HG03139 (cell line): ENCODE measurements around the gene HMG20A.

Experiments
- ATAC-seq: cut with Tn5 transposase; IDR thresholded peaks from one replicate; pipeline ENCODE4 v1.9.1; 2021; ENCODE audit not compliant: unreplicated experiment

Gene HMG20A

DNA sequence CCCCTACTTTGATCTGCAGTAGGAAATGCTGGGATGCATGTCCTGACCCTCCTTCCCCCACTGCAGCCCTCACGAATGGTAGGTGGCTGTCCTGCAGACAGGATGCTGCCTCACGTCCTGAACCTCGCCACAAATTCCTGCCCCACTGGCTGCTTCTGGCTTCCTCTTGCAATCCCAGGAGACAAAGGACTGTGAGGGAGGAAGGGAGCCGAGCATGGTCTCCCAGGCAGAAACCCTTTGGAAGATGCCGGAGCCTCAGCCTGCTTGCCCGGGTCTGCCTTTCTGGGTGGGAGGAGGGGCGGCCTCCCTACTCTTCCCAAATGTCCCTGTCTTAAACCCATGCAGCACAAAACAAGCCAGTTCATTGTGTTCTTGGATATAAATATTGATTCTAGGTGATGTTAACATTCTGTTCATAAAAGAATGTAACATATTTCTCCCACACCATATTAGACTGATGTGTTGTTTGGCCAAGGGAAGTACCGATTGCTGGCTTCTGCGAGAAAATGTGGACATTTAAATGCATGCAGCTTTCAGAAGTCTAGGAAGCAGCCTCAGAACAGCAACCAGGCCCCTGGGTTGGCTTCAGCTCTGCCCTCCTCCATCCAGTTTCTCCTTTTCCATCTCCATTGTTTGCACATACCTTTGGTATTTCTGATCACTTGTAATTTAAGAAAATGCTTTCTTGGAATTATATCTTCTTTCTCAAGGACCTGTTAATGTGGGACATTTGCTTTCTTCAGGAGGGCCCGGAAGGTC is 75.3 kb downstream of the HMG20A start:
- ATAC-seq: no peak

- no peak for ATAC-seq
Observed at GRCh38 chr15:77496715-77497109, 76.0 kb downstream of the HMG20A start.

DNA sequence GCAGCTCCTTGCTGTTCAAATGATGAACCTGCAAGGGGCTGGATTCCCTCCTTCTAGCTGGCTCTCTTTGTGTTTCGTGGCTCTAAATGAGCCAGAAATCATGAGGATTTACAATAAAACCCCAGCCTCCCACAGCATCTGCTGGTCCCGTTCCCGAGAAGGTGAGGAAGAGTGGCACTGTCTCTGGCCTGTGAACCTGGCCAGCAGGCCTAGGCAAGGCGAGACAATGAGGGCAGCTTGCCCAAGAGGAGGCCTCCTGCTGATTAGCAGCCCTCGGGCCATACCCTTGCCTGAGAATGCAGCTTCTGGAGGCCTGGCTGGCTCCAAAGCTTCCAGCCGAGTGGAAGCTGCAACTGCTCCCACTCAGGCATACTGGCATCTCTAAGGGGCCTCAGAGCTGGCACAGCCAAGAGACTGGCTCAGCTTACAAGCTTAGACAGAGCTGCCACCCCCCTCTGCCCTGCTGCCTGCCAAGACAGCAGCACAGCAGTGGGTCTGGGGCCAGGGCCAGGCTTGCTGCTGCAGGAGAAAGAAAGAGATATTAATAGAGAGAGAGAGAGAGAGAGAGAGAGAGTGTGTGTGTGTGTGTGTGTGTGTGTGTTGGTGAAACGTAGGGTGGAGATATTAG is 76.5 kb downstream of the HMG20A start:
- no peak for ATAC-seq

GRCh38 chr15:77497942-77498361 is 77.3 kb downstream of the HMG20A start:
- ATAC-seq: no peak

DNA sequence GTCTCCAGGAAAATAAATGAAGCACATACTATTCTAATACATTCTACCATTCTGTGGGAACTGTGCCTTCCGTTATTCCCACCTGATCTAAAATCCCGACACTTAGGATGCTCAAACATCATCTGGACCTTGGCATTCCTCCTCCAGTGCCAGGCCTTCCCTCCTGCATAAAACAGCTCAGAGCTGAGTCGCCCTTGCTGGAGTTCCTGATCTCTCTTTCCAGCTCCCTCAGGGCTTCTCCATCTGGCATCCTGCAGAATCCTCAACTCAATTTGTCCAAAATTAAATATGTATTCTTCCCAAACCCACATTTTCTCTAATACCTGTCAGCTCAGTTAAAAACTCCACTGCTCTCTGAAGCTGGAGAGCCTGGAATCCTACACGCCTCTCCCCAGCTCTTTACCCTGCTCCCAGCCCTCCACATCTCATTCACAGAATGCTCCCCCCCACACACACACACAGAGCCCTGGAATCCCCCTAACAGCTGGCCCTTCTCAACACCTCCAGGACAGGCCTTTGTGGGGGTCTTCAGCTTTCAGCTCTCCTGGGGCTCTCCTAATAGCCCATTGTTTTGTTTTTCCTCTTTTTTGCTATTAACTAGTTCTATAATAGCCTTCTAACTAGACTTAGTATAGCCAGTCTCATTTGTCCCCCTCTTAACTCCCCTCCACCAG is 78.5 kb downstream of the HMG20A start:
- ATAC-seq: no peak

DNA sequence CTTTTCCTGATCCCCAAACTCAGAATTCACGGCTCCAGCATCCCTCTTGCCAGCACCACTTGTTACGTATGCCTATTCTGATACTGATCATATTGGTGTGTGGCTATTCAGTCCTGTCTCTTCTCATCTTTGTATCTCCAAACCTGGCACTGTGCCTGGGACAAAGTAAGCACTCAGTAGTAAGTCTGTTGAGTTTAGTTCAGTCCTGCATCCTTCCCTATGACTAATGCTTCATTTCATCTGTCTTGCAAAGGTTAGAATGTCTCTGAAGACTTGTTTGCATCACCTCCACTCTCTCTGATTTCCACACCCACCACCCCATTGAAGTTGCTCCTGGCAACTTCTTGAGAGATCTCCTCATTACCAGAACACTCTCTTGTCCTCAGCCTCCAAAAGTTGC is 80.3 kb downstream of the HMG20A start:
- no peak for ATAC-seq

GRCh38 chr15:77502379-77503095 is 81.8 kb downstream of the HMG20A start:
- no peak for ATAC-seq

DNA sequence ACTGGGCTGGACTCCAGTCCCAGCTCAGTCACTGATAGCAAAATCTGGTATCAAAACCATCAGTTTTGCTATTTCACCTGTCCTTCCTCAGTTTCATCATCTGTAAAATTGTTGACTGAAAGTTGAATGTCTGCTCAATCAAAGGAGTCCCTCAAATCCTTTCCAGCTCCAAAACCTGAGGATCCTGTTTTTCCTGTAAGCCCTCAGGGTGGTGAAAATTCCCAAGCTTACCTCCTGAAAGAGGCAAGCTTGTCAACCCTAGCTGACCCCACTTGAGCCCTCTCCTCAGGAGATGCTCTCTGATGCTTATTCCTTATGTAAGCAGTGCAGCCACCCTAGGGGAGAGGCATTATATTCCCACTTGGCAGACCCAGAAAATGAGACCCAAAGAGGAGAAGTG is 82.6 kb downstream of the HMG20A start:
- ATAC-seq: no peak

GRCh38 chr15:77503764-77504163 is 83.1 kb downstream of the HMG20A start:
- no peak for ATAC-seq

- ATAC-seq: no peak
Observed at GRCh38 chr15:77504306-77504705, 83.6 kb downstream of the HMG20A start.

GRCh38 chr15:77504871-77505270 is 84.2 kb downstream of the HMG20A start:
- ATAC-seq: no peak

- no peak for ATAC-seq
Observed at GRCh38 chr15:77505556-77505955, 84.9 kb downstream of the HMG20A start.

- no peak for ATAC-seq
Observed at GRCh38 chr15:77506311-77507142, 85.8 kb downstream of the HMG20A start.

- ATAC-seq: no peak
Observed at GRCh38 chr15:77507143-77507897, 86.6 kb downstream of the HMG20A start.

DNA sequence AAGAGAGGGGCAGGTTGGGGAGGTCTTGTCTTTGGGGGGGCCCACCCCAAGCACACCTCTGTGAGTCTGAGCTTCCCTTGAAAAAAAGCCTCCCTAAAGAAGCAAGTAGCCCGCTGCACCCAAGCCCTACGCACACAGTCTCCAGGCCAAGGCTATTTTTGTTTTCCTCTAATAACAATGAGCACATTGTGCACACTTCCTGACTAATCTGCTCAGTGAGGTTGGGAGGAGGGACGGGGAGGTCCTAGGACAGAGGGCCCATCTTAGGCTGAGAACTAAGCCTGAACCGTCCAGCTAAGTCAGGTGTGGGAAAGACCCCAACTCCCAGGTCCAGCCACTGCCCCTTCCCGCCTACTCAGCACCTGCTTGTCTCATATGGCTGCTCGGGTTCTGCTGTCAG is 87.2 kb downstream of the HMG20A start:
- no peak for ATAC-seq

GRCh38 chr15:77508541-77509243 is 88.0 kb downstream of the HMG20A start:
- no peak for ATAC-seq

DNA sequence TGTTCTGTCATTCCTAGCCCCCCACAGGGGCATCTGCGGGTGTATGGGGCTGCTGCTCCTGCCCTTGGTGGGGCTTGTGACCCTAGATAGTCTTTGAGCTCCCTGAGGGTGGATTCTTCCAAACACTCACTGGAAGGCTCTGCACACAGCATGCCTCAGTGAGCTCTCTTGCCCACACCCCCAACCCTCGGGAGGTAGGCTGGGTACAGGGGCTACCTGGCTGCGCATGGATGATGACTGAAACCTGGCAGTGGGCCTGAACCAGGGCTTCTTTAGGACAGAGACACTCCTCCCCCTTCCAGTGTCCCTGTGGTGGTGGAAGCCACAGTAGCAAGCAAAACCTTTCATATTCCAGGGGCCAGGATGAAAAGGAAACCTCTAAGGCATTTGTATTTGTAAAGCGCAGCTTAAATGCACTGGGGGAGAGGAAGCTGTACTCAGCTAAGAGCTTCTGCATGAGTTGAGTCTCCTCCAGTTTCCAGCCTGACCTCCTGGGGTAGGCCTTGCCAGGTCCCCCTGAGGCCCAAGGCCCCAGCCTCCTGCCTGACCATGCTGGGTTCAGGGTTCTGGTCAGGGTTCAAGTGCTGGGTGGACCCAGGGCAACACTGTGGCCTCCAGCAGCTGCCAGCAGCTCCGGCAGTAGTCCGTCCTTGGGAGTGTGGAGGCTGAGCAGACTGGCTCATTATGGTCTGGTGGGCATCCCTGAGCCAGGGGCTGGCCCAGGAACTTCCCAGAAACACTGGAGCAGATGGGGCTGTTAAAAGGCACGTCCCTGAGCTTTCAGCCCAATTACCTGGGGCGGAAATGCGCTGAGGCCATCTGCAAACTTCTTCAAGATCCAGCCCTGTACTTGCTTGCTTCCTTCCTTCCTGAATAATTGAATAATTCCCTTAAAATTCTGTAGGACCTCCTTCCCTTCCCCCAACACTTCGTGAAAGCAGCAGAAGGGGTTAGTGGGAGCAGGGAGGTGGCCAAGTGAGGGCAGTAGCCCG is 89.7 kb downstream of the HMG20A start:
- no peak for ATAC-seq

- no peak for ATAC-seq
Observed at GRCh38 chr15:77511869-77512268, 91.2 kb downstream of the HMG20A start.
